ENCODE measurements around the gene AGRN. TPM values are rescaled to one million over a fixed set of nuclear protein-coding genes. Genes with fewer than 3 reads are reported as not detected.

Gene AGRN
- total and polyA plus RNA-seq, 4 experiments from 2014 or later = 1.2 to 1.4 TPM; not detected in 2

GRCh38 chr1:1081311-1082238 lies 61.7 kb downstream of the AGRN start:
- no peaks in the 10 kb centered on the region for H3K36me3 ChIP-seq (ENCODE audit: insufficient read depth, low read length)
- H3K27me3 ChIP-seq (ENCODE audit: insufficient read depth, low read length) = no peaks in the 10 kb centered on the region
- no peak for DNase-seq
- Mint-ChIP-seq H3K27ac (no peak overlapping the region), H3K27me3 (no peaks in the 10 kb centered on the region), H3K36me3 (peaks cover 0 to 3% of the 10 kb centered on the region in 2 donors), H3K4me1 (peaks cover 0 to 4% (median 2%) of the 10 kb centered on the region in 4 donors), H3K4me3 (no peak overlapping the region), H3K9me3 (no peaks in the 10 kb centered on the region)
- CTCF ChIA-PET (ENCODE audit: partially characterized antibody) = no interaction called here
- no peak overlapping the region for H3K4me3 ChIP-seq (ENCODE audit: low read length in 2 of 2)
- intact Hi-C loops (cut with micrococcal nuclease) = no loop called here
- H3K4me1 ChIP-seq (ENCODE audit: insufficient read depth, low read length) = peaks cover 10% of the 10 kb centered on the region
- no peak overlapping the region for H3K27ac ChIP-seq (ENCODE audit: low read depth, low read length)
- no peaks in the 10 kb centered on the region for H3K9me3 ChIP-seq (ENCODE audit: control insufficient read depth in 1 of 2, low read length in 2 of 2)
- POLR2A ChIA-PET (ENCODE audit: partially characterized antibody) = no interaction called here

DNA sequence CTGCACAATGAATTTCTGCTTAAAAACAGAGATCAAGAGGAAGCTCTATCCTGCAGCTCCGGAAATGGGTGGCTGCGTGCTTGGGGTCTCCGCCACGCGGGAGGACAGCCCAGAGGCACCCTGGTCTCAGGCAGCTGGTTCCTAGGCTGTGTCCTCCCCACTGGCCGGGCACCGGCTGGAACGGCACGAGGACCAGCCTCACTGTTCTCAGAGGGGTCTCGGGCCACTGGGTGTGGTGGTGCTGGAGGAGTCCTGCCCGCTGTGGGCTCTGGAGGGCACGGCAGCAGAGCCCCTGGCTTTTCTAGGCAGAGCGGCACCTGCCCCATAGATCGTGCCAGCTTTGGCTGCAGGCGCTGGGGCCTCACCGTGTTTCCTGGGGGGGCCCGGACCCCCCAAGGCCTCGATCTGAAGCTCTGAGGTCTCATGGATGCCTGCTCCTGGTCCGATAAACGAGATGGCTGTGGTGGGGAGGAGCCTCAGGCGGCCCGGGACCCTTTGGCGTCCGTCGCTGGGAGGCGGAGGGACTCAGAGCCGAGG lies 62.4 kb downstream of the AGRN start:
- DNase-seq = no peak
- CTCF ChIA-PET (ENCODE audit: partially characterized antibody) = no interaction called here
- intact Hi-C loops (cut with micrococcal nuclease) = no loop called here

DNA sequence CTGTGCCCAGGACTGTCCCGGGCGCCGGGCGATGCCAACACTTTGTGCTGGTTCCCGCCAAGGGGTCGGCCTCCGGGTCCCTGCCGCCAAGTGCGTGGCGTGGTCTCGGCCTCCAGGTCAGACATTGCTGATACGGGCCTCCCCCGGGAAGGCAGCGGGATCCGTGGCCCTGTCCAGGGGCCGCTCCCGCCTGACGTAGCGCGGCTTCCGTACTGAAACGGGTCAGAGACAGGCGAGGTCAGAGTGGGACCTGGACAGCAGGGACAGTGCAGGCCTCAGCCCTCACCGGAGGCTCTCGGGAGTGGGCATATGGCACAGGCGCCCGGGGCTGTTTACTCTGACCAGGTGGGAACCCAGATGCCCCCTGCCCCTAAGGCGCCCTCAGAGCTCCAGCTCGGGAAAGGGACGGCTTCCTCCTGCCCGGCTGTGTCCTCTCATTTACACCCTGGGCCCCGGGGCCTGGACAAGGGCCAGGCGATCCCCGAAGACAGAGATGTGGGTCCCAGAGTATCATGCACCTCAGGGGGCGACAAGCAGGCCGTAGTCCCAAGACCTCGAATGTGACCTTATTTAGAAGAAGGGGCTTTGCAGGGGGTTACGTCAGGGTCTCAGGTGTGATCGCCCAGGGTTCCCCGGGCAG lies 63.0 kb downstream of the AGRN start:
- H3K9me3 ChIP-seq (ENCODE audit: control insufficient read depth in 1 of 2, low read length in 2 of 2) = no peaks in the 10 kb centered on the region
- no peaks in the 10 kb centered on the region for H3K9me3 Mint-ChIP-seq
- H3K36me3 Mint-ChIP-seq = peaks cover 0 to 3% of the 10 kb centered on the region in 2 donors
- peaks cover 10% of the 10 kb centered on the region for H3K4me1 ChIP-seq (ENCODE audit: insufficient read depth, low read length)
- H3K27me3 ChIP-seq (ENCODE audit: insufficient read depth, low read length) = no peaks in the 10 kb centered on the region
- H3K36me3 ChIP-seq (ENCODE audit: insufficient read depth, low read length) = no peaks in the 10 kb centered on the region
- intact Hi-C loops (cut with micrococcal nuclease) = no loop called here
- no peak overlapping the region for H3K27ac ChIP-seq (ENCODE audit: low read depth, low read length)
- no peak overlapping the region for H3K4me3 Mint-ChIP-seq
- ChIA-PET CTCF (ENCODE audit: partially characterized antibody) (no interaction called here), POLR2A (ENCODE audit: partially characterized antibody) (no interaction called here)
- peaks cover 0 to 4% (median 2%) of the 10 kb centered on the region in 4 donors for H3K4me1 Mint-ChIP-seq
- no peak overlapping the region for H3K4me3 ChIP-seq (ENCODE audit: low read length in 2 of 2)
- no peak for DNase-seq
- no peak overlapping the region for H3K27ac Mint-ChIP-seq
- no peaks in the 10 kb centered on the region for H3K27me3 Mint-ChIP-seq

More for the DNA sequence above, 62.4 kb downstream of the AGRN start:
- H3K27ac Mint-ChIP-seq = no peak overlapping the region
- H3K4me3 Mint-ChIP-seq = no peak overlapping the region
- no peaks in the 10 kb centered on the region for H3K9me3 Mint-ChIP-seq
- peaks cover 0 to 4% (median 2%) of the 10 kb centered on the region in 4 donors for H3K4me1 Mint-ChIP-seq
- no peaks in the 10 kb centered on the region for H3K9me3 ChIP-seq (ENCODE audit: control insufficient read depth in 1 of 2, low read length in 2 of 2)
- no peaks in the 10 kb centered on the region for H3K27me3 ChIP-seq (ENCODE audit: insufficient read depth, low read length)
- H3K27ac ChIP-seq (ENCODE audit: low read depth, low read length) = no peak overlapping the region
- H3K27me3 Mint-ChIP-seq = no peaks in the 10 kb centered on the region
- no peaks in the 10 kb centered on the region for H3K36me3 ChIP-seq (ENCODE audit: insufficient read depth, low read length)
- H3K4me1 ChIP-seq (ENCODE audit: insufficient read depth, low read length) = peaks cover 10% of the 10 kb centered on the region
- H3K36me3 Mint-ChIP-seq = peaks cover 0 to 3% of the 10 kb centered on the region in 2 donors
- no peak overlapping the region for H3K4me3 ChIP-seq (ENCODE audit: low read length in 2 of 2)
- POLR2A ChIA-PET (ENCODE audit: partially characterized antibody) = no interaction called here

DNA sequence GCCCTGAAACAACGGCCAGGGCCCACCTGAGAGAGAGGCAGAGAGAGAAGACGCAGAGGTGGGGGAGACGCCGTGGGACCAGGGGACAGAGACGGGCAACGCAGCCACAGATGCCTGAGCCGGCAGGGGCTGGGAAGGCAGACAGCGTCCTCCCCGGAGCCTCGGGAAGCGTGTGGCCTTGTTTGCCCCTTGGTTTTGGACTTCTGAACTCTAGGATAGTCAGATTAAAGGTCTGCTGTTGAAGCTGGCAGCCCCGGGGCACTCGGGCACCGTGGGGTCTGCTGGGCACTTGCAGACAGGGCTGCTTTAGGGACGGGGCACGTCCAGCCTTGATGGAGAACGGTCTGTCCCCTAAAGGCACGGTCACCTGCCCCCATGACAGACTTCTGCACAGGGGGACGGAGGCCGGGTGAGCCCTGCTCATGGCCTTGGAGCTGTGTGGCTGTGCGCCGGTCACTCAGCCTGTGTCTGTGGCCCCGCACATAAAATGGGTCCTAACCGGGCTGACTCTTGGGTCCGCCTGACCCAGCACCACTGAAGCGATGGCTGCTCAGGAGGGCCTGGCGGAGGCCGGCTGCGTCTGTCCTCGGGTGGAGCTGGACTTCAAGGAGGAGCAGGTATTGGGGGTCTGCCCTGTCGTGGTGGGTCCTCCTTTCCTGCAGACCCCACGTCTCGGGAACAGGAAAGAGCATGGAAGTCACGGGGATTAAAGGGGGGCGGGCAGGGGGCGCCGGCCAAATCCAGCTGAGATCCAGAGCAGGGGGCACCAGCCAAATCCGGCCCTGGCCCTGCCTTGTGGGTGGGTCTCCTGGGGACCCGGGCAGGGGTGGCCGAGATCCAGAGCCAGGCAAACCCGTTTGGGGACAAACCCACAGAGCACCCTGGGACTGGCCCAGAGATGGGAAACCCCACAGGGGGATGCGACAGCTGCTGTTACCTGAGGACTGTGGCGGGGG lies 63.8 kb downstream of the AGRN start:
- no peak overlapping the region for H3K27ac ChIP-seq (ENCODE audit: low read depth, low read length)
- H3K4me3 ChIP-seq (ENCODE audit: low read length in 2 of 2) = no peak overlapping the region
- no peak for DNase-seq
- intact Hi-C loops (cut with micrococcal nuclease) = no loop called here
- POLR2A ChIA-PET (ENCODE audit: partially characterized antibody) = no interaction called here
- Mint-ChIP-seq H3K4me1 (peaks cover 0 to 4% (median 2%) of the 10 kb centered on the region in 4 donors), H3K27me3 (no peaks in the 10 kb centered on the region), H3K27ac (no peak overlapping the region), H3K9me3 (no peaks in the 10 kb centered on the region), H3K4me3 (no peak overlapping the region), H3K36me3 (peaks cover 0 to 3% of the 10 kb centered on the region in 2 donors)
- H3K4me1 ChIP-seq (ENCODE audit: insufficient read depth, low read length) = peaks cover 10% of the 10 kb centered on the region
- H3K9me3 ChIP-seq (ENCODE audit: control insufficient read depth in 1 of 2, low read length in 2 of 2) = no peaks in the 10 kb centered on the region
- CTCF ChIA-PET (ENCODE audit: partially characterized antibody) = no interaction called here
- H3K36me3 ChIP-seq (ENCODE audit: insufficient read depth, low read length) = no peaks in the 10 kb centered on the region
- H3K27me3 ChIP-seq (ENCODE audit: insufficient read depth, low read length) = no peaks in the 10 kb centered on the region

DNA sequence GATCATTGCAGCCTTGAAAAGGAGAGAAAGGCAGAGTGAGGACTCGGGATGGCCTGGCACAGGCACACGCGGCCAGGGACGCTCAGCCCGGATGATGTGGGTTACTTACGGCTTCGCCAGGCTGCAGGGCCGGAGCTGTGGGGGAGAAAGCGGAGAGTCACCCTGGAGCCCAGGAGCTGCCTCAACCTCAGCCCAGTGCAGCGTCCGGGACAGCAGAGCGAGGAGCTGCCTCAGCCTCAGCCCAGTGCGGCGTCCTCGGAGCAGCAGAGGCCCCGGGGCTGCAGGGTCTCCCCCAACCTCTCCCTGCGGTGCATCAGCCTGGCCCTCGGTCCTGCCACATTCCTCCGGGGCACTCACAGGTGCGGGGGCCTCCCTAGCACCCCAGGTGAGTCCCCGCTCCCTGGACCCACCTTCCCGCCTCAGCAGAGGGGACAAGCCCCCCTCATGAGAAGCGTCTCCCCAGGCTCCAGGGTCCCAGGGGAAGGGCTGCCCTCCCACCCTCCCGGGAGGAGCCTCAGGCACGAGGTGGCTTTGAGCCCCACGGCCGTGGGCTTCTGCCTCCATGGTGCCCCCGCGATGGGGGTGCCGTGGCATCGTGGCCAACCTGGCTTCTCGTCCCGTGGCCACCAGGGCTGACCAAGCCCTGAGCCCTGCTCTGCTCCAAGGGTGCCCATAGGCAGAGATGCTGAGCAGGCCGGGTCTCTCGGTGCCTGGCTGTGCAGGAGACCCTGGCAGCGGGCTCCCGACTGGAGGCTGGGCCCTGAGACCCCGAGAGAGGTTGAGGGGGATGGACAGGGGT lies 64.7 kb downstream of the AGRN start:
- intact Hi-C loops (cut with micrococcal nuclease) = no loop called here
- Histone ChIP-seq H3K4me1 (ENCODE audit: insufficient read depth, low read length) (peaks cover 7% of the 10 kb centered on the region), H3K27ac (ENCODE audit: low read depth, low read length) (no peak overlapping the region), H3K36me3 (ENCODE audit: insufficient read depth, low read length) (no peaks in the 10 kb centered on the region), H3K9me3 (ENCODE audit: control insufficient read depth in 1 of 2, low read length in 2 of 2) (no peaks in the 10 kb centered on the region), H3K27me3 (ENCODE audit: insufficient read depth, low read length) (no peaks in the 10 kb centered on the region), H3K4me3 (ENCODE audit: low read length in 2 of 2) (no peak overlapping the region)
- CTCF ChIA-PET (ENCODE audit: partially characterized antibody) = no interaction called here
- POLR2A ChIA-PET (ENCODE audit: partially characterized antibody) = no interaction called here
- H3K27ac Mint-ChIP-seq = no peak overlapping the region
- H3K36me3 Mint-ChIP-seq = peaks cover 0 to 3% of the 10 kb centered on the region in 2 donors
- H3K9me3 Mint-ChIP-seq = no peaks in the 10 kb centered on the region
- H3K27me3 Mint-ChIP-seq = no peaks in the 10 kb centered on the region
- DNase-seq = no peak
- H3K4me3 Mint-ChIP-seq = no peak overlapping the region
- H3K4me1 Mint-ChIP-seq = peaks cover 0 to 1% (median under 1%) of the 10 kb centered on the region in 4 donors

DNA sequence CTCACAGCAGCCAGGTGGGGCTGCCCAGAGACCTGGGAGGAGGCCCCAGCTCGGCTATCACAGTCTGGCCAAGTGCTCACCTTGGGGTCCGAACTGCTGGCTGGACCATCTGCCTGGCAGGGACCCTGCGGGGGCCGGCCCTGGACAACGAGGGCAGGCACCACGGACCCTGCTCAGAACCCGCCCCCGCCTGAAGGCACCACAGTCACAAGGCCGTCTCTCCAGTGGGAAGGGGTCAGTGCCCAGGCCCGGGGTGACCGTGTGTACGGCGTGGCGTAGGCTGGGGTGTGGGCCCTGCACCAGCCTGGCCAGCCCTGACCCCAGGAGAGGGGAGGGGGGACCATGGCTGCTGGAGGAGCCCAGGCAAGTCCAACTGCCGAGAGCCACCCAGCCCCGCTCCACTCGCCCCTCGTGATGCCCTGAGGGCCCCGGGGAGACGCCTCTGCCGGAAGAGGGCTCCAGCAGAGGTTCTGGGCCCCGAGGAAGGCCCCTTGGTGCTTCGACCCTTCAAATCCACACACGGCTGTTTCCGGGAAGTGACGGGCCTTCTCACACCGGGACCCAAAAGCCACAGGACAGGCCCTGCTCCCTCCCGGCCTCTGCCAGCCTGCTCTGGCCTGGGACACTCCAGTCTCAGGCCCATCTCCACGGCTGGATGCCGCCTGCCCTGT lies 65.4 kb downstream of the AGRN start:
- Histone ChIP-seq H3K36me3 (ENCODE audit: insufficient read depth, low read length) (no peaks in the 10 kb centered on the region), H3K9me3 (ENCODE audit: control insufficient read depth in 1 of 2, low read length in 2 of 2) (no peaks in the 10 kb centered on the region), H3K27ac (ENCODE audit: low read depth, low read length) (no peak overlapping the region), H3K27me3 (ENCODE audit: insufficient read depth, low read length) (no peaks in the 10 kb centered on the region), H3K4me3 (ENCODE audit: low read length in 2 of 2) (no peak overlapping the region), H3K4me1 (ENCODE audit: insufficient read depth, low read length) (no peaks in the 10 kb centered on the region)
- H3K4me3 Mint-ChIP-seq = no peak overlapping the region
- intact Hi-C loops (cut with micrococcal nuclease) = no loop called here
- H3K36me3 Mint-ChIP-seq = peaks cover 0 to 3% of the 10 kb centered on the region in 2 donors
- no peaks in the 10 kb centered on the region for H3K9me3 Mint-ChIP-seq
- no peaks in the 10 kb centered on the region for H3K27me3 Mint-ChIP-seq
- CTCF ChIA-PET (ENCODE audit: partially characterized antibody) = no interaction called here
- DNase-seq = no peak
- H3K4me1 Mint-ChIP-seq = no peaks in the 10 kb centered on the region
- H3K27ac Mint-ChIP-seq = no peak overlapping the region
- POLR2A ChIA-PET (ENCODE audit: partially characterized antibody) = no interaction called here
